ENCODE measurements around the gene SHISAL2B.

Gene SHISAL2B

DNA sequence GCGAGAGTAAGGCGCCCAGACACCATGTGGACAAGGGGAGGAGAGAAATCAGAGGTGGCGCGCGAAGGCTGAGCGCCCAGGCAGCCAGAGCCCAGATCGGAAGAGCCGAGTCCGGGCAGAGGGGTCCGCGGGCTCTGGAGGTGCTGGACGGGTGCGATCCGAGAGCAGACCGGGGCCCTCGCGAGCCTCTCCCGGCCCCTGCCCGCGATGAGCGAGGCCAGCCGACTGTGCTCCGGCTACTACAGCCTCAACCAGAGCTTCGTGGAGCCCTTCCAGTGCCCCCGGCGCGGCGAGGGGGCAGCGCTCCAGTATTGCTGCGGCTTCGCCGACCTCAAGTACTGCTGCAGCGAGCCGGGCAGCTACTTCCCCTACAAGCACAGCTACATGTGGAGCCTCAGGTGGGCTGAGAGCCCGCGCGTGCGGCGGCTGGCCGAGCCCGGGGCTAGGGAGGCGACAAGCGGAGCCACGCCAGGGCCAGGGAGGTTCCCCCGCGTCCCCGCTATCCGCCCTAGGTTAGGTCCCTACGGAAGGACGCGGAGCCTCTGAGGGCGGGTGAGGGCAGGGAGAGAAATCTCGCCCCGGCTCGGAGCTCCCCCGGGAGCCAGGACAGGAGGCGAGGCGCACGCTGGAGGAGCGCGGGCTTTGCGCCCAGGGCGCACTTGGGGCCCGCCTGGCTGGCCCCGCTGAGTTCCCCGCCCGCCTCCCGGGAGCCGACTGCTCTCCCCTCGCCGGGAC is at the start of gene SHISAL2B:
TSS of gene SHISAL2B (plus strand) at position 87 of the 735 bp plus-strand sequence. CDS start at position 208, 121 bp downstream.
- Histone ChIP-seq H3K4me3 (ENCODE audit: insufficient read depth, low read length, poor library complexity, severe bottlenecking) (no peak within 1 kb of the TSS), H3K27me3 (ENCODE audit: low read length) (no peaks in the 10 kb centered on the region), H2AFZ (ENCODE audit: low read depth, low read length, severe bottlenecking) (no peak within 1 kb of the TSS), H3K9me3 (ENCODE audit: insufficient read depth, low read length) (no peaks in the 10 kb centered on the region), H3K9me2 (replicated peaks; ENCODE audit: insufficient read depth, low read length) (no peaks in the 10 kb centered on the region), H3K27ac (ENCODE audit: low read depth, low read length) (no peak within 1 kb of the TSS), H3K79me2 (ENCODE audit: insufficient read depth, low read length) (no peaks in the 10 kb centered on the region), H4K20me1 (ENCODE audit: low read depth, low read length) (no peaks in the 10 kb centered on the region), H3K36me3 (ENCODE audit: low read length) (no peaks in the 10 kb centered on the region), H3K9ac (ENCODE audit: low read length) (no peak within 1 kb of the TSS), H3K4me2 (ENCODE audit: low read depth, low read length, poor library complexity, severe bottlenecking) (no peak within 1 kb of the TSS), H3F3A (ENCODE audit: insufficient read depth) (no peaks in the 10 kb centered on the region)
- TF ChIP-seq EZH2phosphoT487 (conservative IDR thresholded peaks at IDR 0.05; ENCODE audit: low read length): no peak
- TF ChIP-seq, protein P1, sequence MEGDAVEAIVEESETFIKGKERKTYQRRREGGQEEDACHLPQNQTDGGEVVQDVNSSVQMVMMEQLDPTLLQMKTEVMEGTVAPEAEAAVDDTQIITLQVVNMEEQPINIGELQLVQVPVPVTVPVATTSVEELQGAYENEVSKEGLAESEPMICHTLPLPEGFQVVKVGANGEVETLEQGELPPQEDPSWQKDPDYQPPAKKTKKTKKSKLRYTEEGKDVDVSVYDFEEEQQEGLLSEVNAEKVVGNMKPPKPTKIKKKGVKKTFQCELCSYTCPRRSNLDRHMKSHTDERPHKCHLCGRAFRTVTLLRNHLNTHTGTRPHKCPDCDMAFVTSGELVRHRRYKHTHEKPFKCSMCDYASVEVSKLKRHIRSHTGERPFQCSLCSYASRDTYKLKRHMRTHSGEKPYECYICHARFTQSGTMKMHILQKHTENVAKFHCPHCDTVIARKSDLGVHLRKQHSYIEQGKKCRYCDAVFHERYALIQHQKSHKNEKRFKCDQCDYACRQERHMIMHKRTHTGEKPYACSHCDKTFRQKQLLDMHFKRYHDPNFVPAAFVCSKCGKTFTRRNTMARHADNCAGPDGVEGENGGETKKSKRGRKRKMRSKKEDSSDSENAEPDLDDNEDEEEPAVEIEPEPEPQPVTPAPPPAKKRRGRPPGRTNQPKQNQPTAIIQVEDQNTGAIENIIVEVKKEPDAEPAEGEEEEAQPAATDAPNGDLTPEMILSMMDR (IDR thresholded peaks at IDR 0.05; ENCODE audit: insufficient read depth, low read length, poor library complexity, severe bottlenecking): no peak

DNA sequence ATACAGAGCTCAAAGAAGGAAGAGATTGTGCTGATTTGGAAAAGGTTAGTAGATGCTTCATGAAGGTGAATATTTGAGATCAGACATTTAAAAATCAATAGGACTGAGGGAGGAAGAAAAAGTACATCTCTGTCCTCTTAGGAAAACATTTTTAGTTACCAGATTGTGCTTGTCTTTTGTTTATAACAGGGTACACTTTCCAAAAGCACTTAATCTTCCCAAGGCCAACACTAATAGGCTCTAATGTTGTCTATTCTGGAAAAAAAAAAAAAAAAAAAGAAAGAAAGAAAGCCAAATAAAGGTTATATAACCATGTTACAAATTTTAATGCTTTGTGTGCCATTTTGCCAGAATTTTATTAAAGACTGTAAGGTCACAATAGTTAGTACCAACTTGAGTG is 45.5 kb upstream of the SHISAL2B start:
- no peaks in the 10 kb centered on the region for H3K27me3 ChIP-seq (ENCODE audit: low read length)
- no peak for TF ChIP-seq EZH2phosphoT487 (conservative IDR thresholded peaks at IDR 0.05; ENCODE audit: low read length)
- TF ChIP-seq, protein P1 (IDR thresholded peaks at IDR 0.05; ENCODE audit: insufficient read depth, low read length, poor library complexity, severe bottlenecking): no peak

DNA sequence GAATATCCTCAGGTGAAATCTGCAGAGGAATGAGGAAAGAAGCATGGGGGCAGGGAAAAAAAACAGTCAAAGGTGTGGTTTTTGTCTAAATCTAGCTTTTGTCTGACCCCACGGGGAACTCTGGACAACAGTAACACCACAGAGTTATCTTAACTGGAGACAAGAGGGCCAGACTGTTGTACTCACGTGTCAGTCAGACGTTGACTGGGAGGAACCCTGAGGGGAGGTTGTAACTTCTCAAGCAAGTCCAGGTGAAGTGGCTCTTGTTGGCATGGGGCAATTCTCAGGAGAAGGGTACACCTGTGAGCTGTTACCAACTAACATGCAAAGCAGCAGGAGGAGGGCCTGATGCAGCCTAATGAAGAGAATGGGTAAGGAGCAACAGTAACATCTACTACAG is 44.1 kb upstream of the SHISAL2B start:
- no peak overlapping the region for H2AFZ ChIP-seq (ENCODE audit: low read depth, low read length, severe bottlenecking)
- H3F3A ChIP-seq (ENCODE audit: insufficient read depth): no peaks in the 10 kb centered on the region
- H3K27me3 ChIP-seq (ENCODE audit: low read length): no peaks in the 10 kb centered on the region
- H3K79me2 ChIP-seq (ENCODE audit: insufficient read depth, low read length): no peaks in the 10 kb centered on the region
- no peak overlapping the region for H3K27ac ChIP-seq (ENCODE audit: low read depth, low read length)
- H3K4me3 ChIP-seq (ENCODE audit: insufficient read depth, low read length, poor library complexity, severe bottlenecking): no peak overlapping the region
- no peaks in the 10 kb centered on the region for H3K36me3 ChIP-seq (ENCODE audit: low read length)
- H3K9me2 ChIP-seq (replicated peaks; ENCODE audit: insufficient read depth, low read length): no peaks in the 10 kb centered on the region
- H3K4me2 ChIP-seq (ENCODE audit: low read depth, low read length, poor library complexity, severe bottlenecking): no peak overlapping the region
- H3K9me3 ChIP-seq (ENCODE audit: insufficient read depth, low read length): no peaks in the 10 kb centered on the region
- H4K20me1 ChIP-seq (ENCODE audit: low read depth, low read length): no peaks in the 10 kb centered on the region
- H3K9ac ChIP-seq (ENCODE audit: low read length): no peak overlapping the region
- TF ChIP-seq EZH2phosphoT487 (conservative IDR thresholded peaks at IDR 0.05; ENCODE audit: low read length): no peak
- TF ChIP-seq, protein P1 (IDR thresholded peaks at IDR 0.05; ENCODE audit: insufficient read depth, low read length, poor library complexity, severe bottlenecking): no peak

More for the DNA sequence above, 45.5 kb upstream of the SHISAL2B start:
- Histone ChIP-seq H4K20me1 (ENCODE audit: low read depth, low read length) (no peaks in the 10 kb centered on the region), H2AFZ (ENCODE audit: low read depth, low read length, severe bottlenecking) (no peak overlapping the region), H3K9me3 (ENCODE audit: insufficient read depth, low read length) (no peaks in the 10 kb centered on the region), H3F3A (ENCODE audit: insufficient read depth) (no peaks in the 10 kb centered on the region), H3K4me3 (ENCODE audit: insufficient read depth, low read length, poor library complexity, severe bottlenecking) (no peak overlapping the region), H3K9me2 (replicated peaks; ENCODE audit: insufficient read depth, low read length) (no peaks in the 10 kb centered on the region), H3K79me2 (ENCODE audit: insufficient read depth, low read length) (no peaks in the 10 kb centered on the region), H3K4me2 (ENCODE audit: low read depth, low read length, poor library complexity, severe bottlenecking) (no peak overlapping the region), H3K27ac (ENCODE audit: low read depth, low read length) (no peak overlapping the region), H3K9ac (ENCODE audit: low read length) (no peak overlapping the region), H3K36me3 (ENCODE audit: low read length) (no peaks in the 10 kb centered on the region)

Data from SU-DHL-6 (cell line).